Activated CD8-positive, alpha-beta memory T cell treated with anti-CD3 and anti-CD28 coated beads, Interleukin-2, amount 10 ng/mL, durations not matched to agents 7 days and 5 days (primary cell): ENCODE results near the gene PBX1. TPM values are rescaled to one million over a fixed set of nuclear protein-coding genes. Genes with fewer than 3 reads are reported as not detected.
A peak's percentile ranks its signal among the peaks of the same experiment; 100 is the strongest.

Experiments
- ATAC-seq: fragments of 150-1000 bp; cut with Tn5 transposase; one replicate; pipeline ENCODE4 v1.10.0; 2021; ENCODE audit warnings: moderate library complexity
- CTCF ChIA-PET: fragments of 350-600 bp; sonication (Branson Sonifier 250); formaldehyde crosslinking; loops from one replicate; lab custom pipeline; 2021; ENCODE audit warnings: antibody characterized with exemption; lab: Charles Lee
- DNase-seq: peaks from one replicate; pipeline ENCODE4 v3.0.0-alpha.2; 2020
- H3K27ac Mint-ChIP-seq: one replicate; pipeline ENCODE4 v1.8.0; 2021; ENCODE audit warnings: mild to moderate bottlenecking, mixed read lengths
- H3K27me3 Mint-ChIP-seq: one replicate; pipeline ENCODE4 v1.8.0; 2021; ENCODE audit warnings: mixed read lengths
- H3K36me3 Mint-ChIP-seq: one replicate; pipeline ENCODE4 v1.8.0; 2021; ENCODE audit warnings: mild to moderate bottlenecking, mixed read lengths
- H3K4me1 Mint-ChIP-seq: one replicate; pipeline ENCODE4 v1.8.0; 2021; ENCODE audit warnings: mixed read lengths
- H3K4me3 Mint-ChIP-seq: one replicate; pipeline ENCODE4 v1.8.0; 2021; ENCODE audit warnings: mild to moderate bottlenecking, moderate library complexity, mixed read lengths
- H3K9me3 Mint-ChIP-seq: one replicate; pipeline ENCODE4 v1.8.0; 2022; ENCODE audit warnings: low read depth, mixed read lengths
- total RNA-seq, 2 experiments: library from RNA; stranded (reverse); gene quantifications; one replicate each; pipeline ENCODE4 v1.2.3, GENCODE V29; 2021

Gene PBX1
- total RNA-seq, 2 experiments from 2014 or later = not detected

DNA sequence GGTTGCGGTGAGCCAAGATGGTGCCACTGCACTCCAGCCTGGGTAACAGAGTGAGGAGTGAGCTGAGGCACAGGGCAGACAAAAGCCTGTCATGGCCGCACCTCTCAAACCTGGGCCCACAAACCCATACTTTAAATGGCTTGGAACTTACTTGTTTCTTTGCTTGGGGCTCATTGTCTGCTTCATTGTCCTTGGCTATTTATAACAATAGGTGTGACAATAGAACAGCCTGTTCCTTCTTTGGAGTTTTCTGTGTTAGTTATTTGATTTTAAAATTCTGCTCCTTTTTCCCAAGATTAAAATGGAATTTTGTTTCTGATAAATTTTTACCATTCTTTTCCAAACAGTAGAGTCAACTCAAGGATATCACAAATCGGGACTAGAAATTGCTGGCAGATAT lies 94.7 kb downstream of the PBX1 start:
- H3K9me3 Mint-ChIP-seq = no peaks in the 10 kb centered on the region
- no peak for DNase-seq
- H3K27ac Mint-ChIP-seq = no peak overlapping the region
- H3K4me3 Mint-ChIP-seq = no peak overlapping the region
- no peaks in the 10 kb centered on the region for H3K36me3 Mint-ChIP-seq
- peaks cover 6% of the 10 kb centered on the region for H3K4me1 Mint-ChIP-seq
- CTCF ChIA-PET = no interaction called here
- no peaks in the 10 kb centered on the region for H3K27me3 Mint-ChIP-seq
- no peak for ATAC-seq

DNA sequence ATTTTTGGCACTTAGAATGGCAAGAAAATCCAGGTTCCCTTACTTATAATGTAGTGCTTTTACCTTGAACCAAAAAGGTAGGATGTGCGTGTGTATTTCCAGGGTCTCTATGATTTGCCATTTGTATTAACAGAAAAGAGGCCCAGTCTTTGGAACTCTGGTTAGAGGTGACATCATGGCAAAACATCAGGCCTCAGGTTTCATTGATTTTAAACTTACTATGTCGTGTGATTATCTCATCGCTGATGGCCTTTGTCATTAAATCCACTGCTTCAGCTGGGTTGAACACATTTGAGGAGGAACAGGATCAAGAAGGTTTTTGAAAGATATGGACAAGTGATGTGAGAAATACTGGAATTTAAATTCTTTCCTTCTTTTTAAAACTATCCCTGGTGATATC lies 95.2 kb downstream of the PBX1 start:
- H3K4me3 Mint-ChIP-seq = no peak overlapping the region
- H3K9me3 Mint-ChIP-seq = no peaks in the 10 kb centered on the region
- ATAC-seq = no peak
- no peak for DNase-seq
- no peak overlapping the region for H3K27ac Mint-ChIP-seq
- no peaks in the 10 kb centered on the region for H3K27me3 Mint-ChIP-seq
- H3K36me3 Mint-ChIP-seq = no peaks in the 10 kb centered on the region
- peaks cover 6% of the 10 kb centered on the region for H3K4me1 Mint-ChIP-seq
- CTCF ChIA-PET = no interaction called here

- no peak overlapping the region for H3K4me3 Mint-ChIP-seq
- CTCF ChIA-PET = no interaction called here
- peaks cover 12% of the 10 kb centered on the region for H3K4me1 Mint-ChIP-seq
- no peak for ATAC-seq
- no peaks in the 10 kb centered on the region for H3K36me3 Mint-ChIP-seq
- H3K27ac Mint-ChIP-seq = no peak overlapping the region
- no peaks in the 10 kb centered on the region for H3K27me3 Mint-ChIP-seq
- H3K9me3 Mint-ChIP-seq = no peaks in the 10 kb centered on the region
- no peak for DNase-seq
Observed at GRCh38 chr1:164658864-164659263, 99.9 kb downstream of the PBX1 start.

GRCh38 chr1:164659621-164660411 lies 100.8 kb downstream of the PBX1 start:
- CTCF ChIA-PET = interaction anchor here (1.4 kb wide), 1 partner anchor 23 kb away, joined by 3 read pairs; no protein-coding TSS in a partner anchor

GRCh38 chr1:164660412-164660772 lies 101.4 kb downstream of the PBX1 start:
- Mint-ChIP-seq H3K27ac (no peak overlapping the region), H3K27me3 (no peaks in the 10 kb centered on the region), H3K4me3 (no peak overlapping the region), H3K9me3 (no peaks in the 10 kb centered on the region), H3K4me1 (peaks cover 12% of the 10 kb centered on the region), H3K36me3 (no peaks in the 10 kb centered on the region)
- ATAC-seq (peak; percentile 80), DNase-seq (peak; percentile 52)
- CTCF ChIA-PET = interaction anchor here (1.4 kb wide), 1 partner anchor 24 kb away, joined by 3 read pairs; no protein-coding TSS in a partner anchor

More at GRCh38 chr1:164659621-164660411, 100.8 kb downstream of the PBX1 start:
- Mint-ChIP-seq H3K27ac (no peak overlapping the region), H3K9me3 (no peaks in the 10 kb centered on the region), H3K4me3 (no peak overlapping the region), H3K36me3 (no peaks in the 10 kb centered on the region), H3K4me1 (peaks cover 12% of the 10 kb centered on the region), H3K27me3 (no peaks in the 10 kb centered on the region)
- no peak for DNase-seq
- peak; percentile 47 for ATAC-seq

- Mint-ChIP-seq H3K4me1 (peaks cover 12% of the 10 kb centered on the region), H3K9me3 (no peaks in the 10 kb centered on the region), H3K36me3 (no peaks in the 10 kb centered on the region), H3K27me3 (no peaks in the 10 kb centered on the region), H3K27ac (no peak overlapping the region), H3K4me3 (no peak overlapping the region)
- CTCF ChIA-PET = interaction anchor here (1.4 kb wide), 1 partner anchor 24 kb away, joined by 3 read pairs; no protein-coding TSS in a partner anchor
- no peak for DNase-seq
- no peak for ATAC-seq
Observed at GRCh38 chr1:164660775-164661174, 101.8 kb downstream of the PBX1 start.

DNA sequence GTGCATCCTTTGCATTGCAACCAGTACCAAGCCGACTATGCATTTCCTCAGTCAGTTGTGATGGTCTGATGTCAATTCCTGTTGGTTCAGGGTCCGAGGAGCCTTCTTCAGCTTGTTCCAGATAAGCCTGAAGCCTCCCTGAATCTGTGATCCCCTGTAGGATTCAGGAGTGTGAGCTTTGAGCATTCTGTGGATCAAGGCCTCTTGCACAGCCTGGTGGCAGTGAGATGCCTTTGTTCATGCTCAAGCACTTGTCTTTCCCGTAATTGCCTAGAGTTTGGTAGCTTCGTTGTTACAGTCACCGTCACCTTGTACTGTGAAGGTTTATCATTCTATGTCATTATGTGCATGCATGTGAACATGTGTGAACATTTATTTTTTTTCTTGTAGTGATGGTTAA lies 103.5 kb downstream of the PBX1 start:
- CTCF ChIA-PET = no interaction called here
- ATAC-seq = no peak
- H3K4me1 Mint-ChIP-seq = peaks cover 12% of the 10 kb centered on the region

GRCh38 chr1:164662955-164663354 lies 104.0 kb downstream of the PBX1 start:
- no peaks in the 10 kb centered on the region for H3K9me3 Mint-ChIP-seq
- DNase-seq (no peak), ATAC-seq (no peak)
- H3K27ac Mint-ChIP-seq = no peak overlapping the region
- CTCF ChIA-PET = no interaction called here
- H3K27me3 Mint-ChIP-seq = no peaks in the 10 kb centered on the region
- H3K4me3 Mint-ChIP-seq = no peak overlapping the region
- peaks cover 12% of the 10 kb centered on the region for H3K4me1 Mint-ChIP-seq
- no peaks in the 10 kb centered on the region for H3K36me3 Mint-ChIP-seq

More for the DNA sequence above, 103.5 kb downstream of the PBX1 start:
- no peaks in the 10 kb centered on the region for H3K36me3 Mint-ChIP-seq
- no peaks in the 10 kb centered on the region for H3K9me3 Mint-ChIP-seq
- no peak overlapping the region for H3K4me3 Mint-ChIP-seq
- no peaks in the 10 kb centered on the region for H3K27me3 Mint-ChIP-seq
- H3K27ac Mint-ChIP-seq = no peak overlapping the region
- no peak for DNase-seq

DNA sequence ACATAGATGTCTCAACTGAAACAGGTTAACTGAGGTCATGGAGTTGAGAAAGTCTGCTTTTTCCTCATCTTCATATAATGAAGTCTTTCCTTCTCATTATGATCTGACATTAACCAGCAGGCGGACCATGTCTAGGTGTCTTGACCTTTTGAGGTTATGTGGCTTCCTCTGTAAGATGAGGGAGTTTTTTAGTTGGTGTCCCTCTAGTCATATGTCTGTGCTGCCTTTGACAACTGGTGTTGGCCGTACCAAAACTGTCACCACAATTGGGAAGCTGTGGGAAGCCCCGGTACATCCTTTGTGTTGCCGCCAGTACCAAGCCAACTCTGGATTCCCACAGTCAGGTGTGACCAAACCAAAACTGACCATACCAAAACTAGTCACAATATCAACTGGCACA lies 105.1 kb downstream of the PBX1 start:
- Mint-ChIP-seq H3K27me3 (no peaks in the 10 kb centered on the region), H3K4me3 (no peak overlapping the region), H3K9me3 (peaks cover 2% of the 10 kb centered on the region), H3K4me1 (peaks cover 12% of the 10 kb centered on the region), H3K27ac (no peak overlapping the region), H3K36me3 (no peaks in the 10 kb centered on the region)
- DNase-seq = no peak
- CTCF ChIA-PET = no interaction called here
- no peak for ATAC-seq

DNA sequence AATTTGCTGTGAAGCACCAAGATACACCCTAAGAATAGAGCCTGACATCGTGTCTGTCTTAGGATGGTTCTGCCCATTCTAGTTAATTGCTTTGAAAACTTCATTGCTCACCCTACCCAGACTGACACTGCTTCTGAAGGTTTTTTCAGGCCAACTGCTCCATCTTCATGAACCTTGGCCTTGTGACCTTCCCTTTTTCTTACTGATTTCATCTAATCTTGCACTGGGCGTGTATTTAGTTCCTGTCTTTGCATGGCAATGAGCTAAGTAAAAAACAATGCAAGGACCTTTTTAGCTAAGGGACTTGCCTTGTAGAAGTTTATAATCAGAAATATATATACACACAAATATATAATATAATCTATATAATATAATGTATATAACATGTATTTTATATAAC lies 108.0 kb downstream of the PBX1 start:
- H3K36me3 Mint-ChIP-seq = no peaks in the 10 kb centered on the region
- DNase-seq = no peak
- no peaks in the 10 kb centered on the region for H3K27me3 Mint-ChIP-seq
- H3K27ac Mint-ChIP-seq = no peak overlapping the region
- CTCF ChIA-PET = no interaction called here
- peaks cover 7% of the 10 kb centered on the region for H3K9me3 Mint-ChIP-seq
- ATAC-seq = no peak
- no peaks in the 10 kb centered on the region for H3K4me1 Mint-ChIP-seq
- no peak overlapping the region for H3K4me3 Mint-ChIP-seq

DNA sequence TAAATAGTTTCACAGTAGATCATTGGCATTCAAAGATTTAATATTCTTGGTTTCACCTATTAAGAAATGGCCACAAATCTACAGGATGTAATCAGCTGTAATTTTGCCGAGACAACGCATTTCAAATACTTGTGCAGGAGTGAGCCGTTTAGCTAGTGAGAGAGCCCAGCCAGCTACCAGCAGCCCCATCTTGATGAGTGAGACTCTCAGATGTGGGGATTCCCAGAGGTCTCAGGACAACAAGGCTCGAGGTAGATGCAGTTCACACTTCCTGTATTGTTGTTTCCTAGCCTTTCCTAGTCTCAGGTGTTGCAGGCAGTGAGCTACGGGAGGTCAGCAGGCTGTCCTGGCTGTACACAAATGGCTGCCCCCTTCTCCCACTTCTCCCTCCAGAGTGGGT lies 108.6 kb downstream of the PBX1 start:
- no peak for DNase-seq
- Mint-ChIP-seq H3K27me3 (no peaks in the 10 kb centered on the region), H3K27ac (no peak overlapping the region), H3K4me3 (no peak overlapping the region), H3K36me3 (no peaks in the 10 kb centered on the region), H3K4me1 (no peaks in the 10 kb centered on the region), H3K9me3 (peaks cover 7% of the 10 kb centered on the region)
- CTCF ChIA-PET = no interaction called here
- ATAC-seq = no peak

- Mint-ChIP-seq H3K36me3 (no peaks in the 10 kb centered on the region), H3K4me3 (no peak overlapping the region), H3K4me1 (no peaks in the 10 kb centered on the region), H3K27ac (no peak overlapping the region), H3K9me3 (peaks cover 7% of the 10 kb centered on the region), H3K27me3 (no peaks in the 10 kb centered on the region)
- DNase-seq (no peak), ATAC-seq (no peak)
- CTCF ChIA-PET = no interaction called here
Observed at GRCh38 chr1:164668491-164669400, 109.8 kb downstream of the PBX1 start.

DNA sequence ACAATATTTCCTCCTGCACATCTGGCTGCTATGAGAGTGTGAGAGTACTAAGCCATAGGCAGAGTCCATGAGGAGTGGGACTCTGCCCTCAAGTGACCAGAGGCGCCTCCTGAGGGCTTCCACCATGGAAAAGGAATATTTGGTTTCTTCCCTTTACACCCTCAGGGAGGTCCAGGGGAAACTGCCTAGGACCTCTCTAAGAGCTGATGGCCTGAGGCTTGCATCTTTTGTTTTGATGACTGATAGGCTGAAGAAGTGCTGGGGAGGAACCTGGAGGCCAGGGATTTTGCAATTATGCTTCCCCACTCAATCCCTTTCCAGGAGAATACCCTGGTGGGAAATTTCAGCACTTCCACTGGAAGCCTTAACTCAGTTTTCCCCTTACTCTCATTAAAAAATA lies 111.0 kb downstream of the PBX1 start:
- CTCF ChIA-PET = no interaction called here
- peaks cover 7% of the 10 kb centered on the region for H3K9me3 Mint-ChIP-seq
- no peaks in the 10 kb centered on the region for H3K36me3 Mint-ChIP-seq

More for the DNA sequence above, 111.0 kb downstream of the PBX1 start:
- no peak overlapping the region for H3K27ac Mint-ChIP-seq
- no peak for ATAC-seq
- DNase-seq = no peak
- H3K4me1 Mint-ChIP-seq = no peaks in the 10 kb centered on the region
- no peaks in the 10 kb centered on the region for H3K27me3 Mint-ChIP-seq
- no peak overlapping the region for H3K4me3 Mint-ChIP-seq
